ENCODE measurements around the gene ITGA1. TPM values are rescaled to one million over a fixed set of nuclear protein-coding genes. Genes with fewer than 3 reads are reported as not detected.

The ITGA1 gene
- total RNA-seq, 1 donor, result 31.8 TPM

DNA sequence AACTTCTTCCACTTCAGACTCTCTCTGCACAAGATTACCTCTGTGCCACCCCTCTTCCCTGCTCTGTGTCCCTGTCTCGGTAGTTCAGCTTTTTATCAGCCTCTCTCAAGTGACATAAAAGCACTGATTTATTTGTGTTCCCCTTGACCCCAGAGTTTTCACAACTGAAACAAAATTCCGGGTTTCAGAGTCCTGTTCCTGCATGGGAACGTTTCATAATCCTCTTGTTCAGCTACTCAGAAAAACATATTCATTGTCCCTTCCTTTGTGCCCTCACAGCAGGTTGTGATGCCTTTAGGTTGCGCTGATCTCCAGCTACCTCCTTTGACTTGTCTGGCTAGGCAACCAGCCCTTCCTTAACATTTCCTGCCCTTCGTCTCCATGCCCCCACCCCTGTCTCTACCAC is 13.7 kb upstream of the ITGA1 start:
- no peaks in the 10 kb centered on the region for H4K20me1 ChIP-seq (ENCODE audit: insufficient read depth, low read length)
- no peak for DNase-seq (ENCODE audit: insufficient read length, low spot score, missing footprints)
- no peaks in the 10 kb centered on the region for H3K9me3 ChIP-seq (ENCODE audit: low read depth, low read length)
- TF ChIP-seq, protein P1, sequence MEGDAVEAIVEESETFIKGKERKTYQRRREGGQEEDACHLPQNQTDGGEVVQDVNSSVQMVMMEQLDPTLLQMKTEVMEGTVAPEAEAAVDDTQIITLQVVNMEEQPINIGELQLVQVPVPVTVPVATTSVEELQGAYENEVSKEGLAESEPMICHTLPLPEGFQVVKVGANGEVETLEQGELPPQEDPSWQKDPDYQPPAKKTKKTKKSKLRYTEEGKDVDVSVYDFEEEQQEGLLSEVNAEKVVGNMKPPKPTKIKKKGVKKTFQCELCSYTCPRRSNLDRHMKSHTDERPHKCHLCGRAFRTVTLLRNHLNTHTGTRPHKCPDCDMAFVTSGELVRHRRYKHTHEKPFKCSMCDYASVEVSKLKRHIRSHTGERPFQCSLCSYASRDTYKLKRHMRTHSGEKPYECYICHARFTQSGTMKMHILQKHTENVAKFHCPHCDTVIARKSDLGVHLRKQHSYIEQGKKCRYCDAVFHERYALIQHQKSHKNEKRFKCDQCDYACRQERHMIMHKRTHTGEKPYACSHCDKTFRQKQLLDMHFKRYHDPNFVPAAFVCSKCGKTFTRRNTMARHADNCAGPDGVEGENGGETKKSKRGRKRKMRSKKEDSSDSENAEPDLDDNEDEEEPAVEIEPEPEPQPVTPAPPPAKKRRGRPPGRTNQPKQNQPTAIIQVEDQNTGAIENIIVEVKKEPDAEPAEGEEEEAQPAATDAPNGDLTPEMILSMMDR (IDR thresholded peaks at IDR 0.05; ENCODE audit: extremely low read depth, low read depth, low read length), result no peak
- no peaks in the 10 kb centered on the region for H3K4me1 ChIP-seq (ENCODE audit: insufficient read depth, low read length)
- no peak overlapping the region for H3K4me3 ChIP-seq (ENCODE audit: insufficient read depth, low read length)
- no peak overlapping the region for H3K4me2 ChIP-seq (ENCODE audit: insufficient read depth, low read length)
- no peaks in the 10 kb centered on the region for H3K79me2 ChIP-seq (ENCODE audit: insufficient read depth, low read length)
- no peak overlapping the region for H2AFZ ChIP-seq (ENCODE audit: low read length)
- no peak overlapping the region for H3K27ac ChIP-seq (ENCODE audit: low read depth, low read length)
- no peaks in the 10 kb centered on the region for H3K36me3 ChIP-seq (ENCODE audit: insufficient read depth, low read length)
- H3K27me3 ChIP-seq (ENCODE audit: insufficient read depth, low read length), result peaks cover 5% of the 10 kb centered on the region

DNA sequence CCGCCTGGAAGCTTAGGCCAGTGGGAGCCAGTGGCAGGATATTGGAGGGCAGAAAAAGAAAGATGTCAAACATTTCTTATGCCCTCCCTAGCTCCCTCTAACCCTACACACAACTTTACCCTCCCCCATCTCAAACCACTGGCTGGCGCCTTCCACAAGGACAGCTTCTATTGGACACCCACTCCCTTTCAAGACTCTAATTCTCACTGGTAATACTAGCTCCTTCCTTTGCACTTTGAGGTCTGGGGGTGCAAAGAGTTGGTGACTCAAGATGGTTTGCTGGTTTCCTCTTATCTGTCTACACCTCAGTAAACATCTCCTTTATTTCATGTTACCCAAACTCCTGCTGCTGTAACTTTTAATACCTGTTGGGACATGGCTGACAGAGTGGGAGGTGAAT is 11.6 kb upstream of the ITGA1 start:
- Histone ChIP-seq H2AFZ (ENCODE audit: low read length) (no peak overlapping the region), H4K20me1 (ENCODE audit: insufficient read depth, low read length) (no peaks in the 10 kb centered on the region), H3K36me3 (ENCODE audit: insufficient read depth, low read length) (no peaks in the 10 kb centered on the region), H3K9me3 (ENCODE audit: low read depth, low read length) (no peaks in the 10 kb centered on the region), H3K79me2 (ENCODE audit: insufficient read depth, low read length) (no peaks in the 10 kb centered on the region), H3K4me1 (ENCODE audit: insufficient read depth, low read length) (no peaks in the 10 kb centered on the region), H3K4me3 (ENCODE audit: insufficient read depth, low read length) (no peak overlapping the region), H3K4me2 (ENCODE audit: insufficient read depth, low read length) (no peak overlapping the region), H3K27ac (ENCODE audit: low read depth, low read length) (no peak overlapping the region), H3K27me3 (ENCODE audit: insufficient read depth, low read length) (peaks cover 5% of the 10 kb centered on the region)
- TF ChIP-seq, protein P1 (IDR thresholded peaks at IDR 0.05; ENCODE audit: extremely low read depth, low read depth, low read length), result no peak
- no peak for DNase-seq (ENCODE audit: insufficient read length, low spot score, missing footprints)

GRCh38 chr5:52777186-52777585 is 10.5 kb upstream of the ITGA1 start:
- Histone ChIP-seq H3K4me3 (ENCODE audit: insufficient read depth, low read length) (no peak overlapping the region), H3K9me3 (ENCODE audit: low read depth, low read length) (no peaks in the 10 kb centered on the region), H3K27me3 (ENCODE audit: insufficient read depth, low read length) (peaks cover 5% of the 10 kb centered on the region), H3K4me2 (ENCODE audit: insufficient read depth, low read length) (no peak overlapping the region), H2AFZ (ENCODE audit: low read length) (no peak overlapping the region), H3K36me3 (ENCODE audit: insufficient read depth, low read length) (no peaks in the 10 kb centered on the region), H3K27ac (ENCODE audit: low read depth, low read length) (no peak overlapping the region), H4K20me1 (ENCODE audit: insufficient read depth, low read length) (no peaks in the 10 kb centered on the region), H3K79me2 (ENCODE audit: insufficient read depth, low read length) (no peaks in the 10 kb centered on the region), H3K4me1 (ENCODE audit: insufficient read depth, low read length) (no peaks in the 10 kb centered on the region)
- no peak for DNase-seq (ENCODE audit: insufficient read length, low spot score, missing footprints)
- TF ChIP-seq, protein P1 (IDR thresholded peaks at IDR 0.05; ENCODE audit: extremely low read depth, low read depth, low read length), result no peak

GRCh38 chr5:52778781-52779180 is 8.9 kb upstream of the ITGA1 start:
- no peak for DNase-seq (ENCODE audit: insufficient read length, low spot score, missing footprints)
- Histone ChIP-seq H3K4me3 (ENCODE audit: insufficient read depth, low read length) (no peak overlapping the region), H3K4me1 (ENCODE audit: insufficient read depth, low read length) (peaks cover 9% of the 10 kb centered on the region), H3K4me2 (ENCODE audit: insufficient read depth, low read length) (no peak overlapping the region), H3K27ac (ENCODE audit: low read depth, low read length) (no peak overlapping the region), H2AFZ (ENCODE audit: low read length) (no peak overlapping the region), H3K79me2 (ENCODE audit: insufficient read depth, low read length) (no peaks in the 10 kb centered on the region), H3K9me3 (ENCODE audit: low read depth, low read length) (no peaks in the 10 kb centered on the region), H3K36me3 (ENCODE audit: insufficient read depth, low read length) (no peaks in the 10 kb centered on the region), H4K20me1 (ENCODE audit: insufficient read depth, low read length) (no peaks in the 10 kb centered on the region), H3K27me3 (ENCODE audit: insufficient read depth, low read length) (peaks cover 5% of the 10 kb centered on the region)
- TF ChIP-seq, protein P1 (IDR thresholded peaks at IDR 0.05; ENCODE audit: extremely low read depth, low read depth, low read length), result no peak

Measured in osteoblast (primary cell).